Spleen (tissue), 11 donors: ENCODE results near the gene EVL. TPM values are rescaled to one million over a fixed set of nuclear protein-coding genes. Genes with fewer than 3 reads are reported as not detected.

Experiments used
- DNase-seq: peaks from one replicate; pipeline ENCODE4 v3.0.0-alpha.2; 2020
- H3K27ac ChIP-seq, 8 donors: fragments of 200-600 bp; sonication (generic) in 7 of 8; 1 replicate in 4 of 8; 2 replicates in 4 of 8; pipeline versions ENCODE4 v1.5.0 to v1.8.0; 2016 to 2021; ENCODE audit warnings: inconsistent platforms in 4 of 8, mild to moderate bottlenecking in 4 of 8, moderate library complexity in 1 of 8
- H3K27me3 ChIP-seq, 7 donors: fragments of 200-600 bp; sonication (generic) in 6 of 7; replicated peaks in 1 of 7; 1 replicate in 4 of 7; 2 replicates in 3 of 7; pipeline versions ENCODE4 v1.5.0 to v1.8.0; 2016 to 2021; ENCODE audit warnings: inconsistent platforms in 3 of 7, mild to moderate bottlenecking in 1 of 7
- H3K36me3 ChIP-seq, 6 donors: fragments of 200-600 bp; sonication (generic) in 5 of 6; 1 replicate in 4 of 6; 2 replicates in 2 of 6; pipeline versions ENCODE4 v1.5.0 to v1.8.0; 2016 to 2021; ENCODE audit warnings: inconsistent platforms in 2 of 6
- H3K4me1 ChIP-seq, 6 donors: fragments of 200-600 bp; sonication (generic) in 5 of 6; 1 replicate in 3 of 6; 2 replicates in 3 of 6; pipeline versions ENCODE4 v1.5.0 to v1.8.0; 2016 to 2021; ENCODE audit warnings: inconsistent platforms in 3 of 6
- H3K4me3 ChIP-seq, 8 donors: fragments of 200-600 bp; sonication (generic) in 7 of 8; 1 replicate in 4 of 8; 2 replicates in 4 of 8; pipeline versions ENCODE4 v1.5.0 to v1.8.0; 2016 to 2021; ENCODE audit warnings: inconsistent platforms in 4 of 8, mild to moderate bottlenecking in 4 of 8, moderate library complexity in 2 of 8
- H3K9me3 ChIP-seq, 8 donors: fragments of 200-600 bp; sonication (generic) in 7 of 8; 1 replicate in 4 of 8; 2 replicates in 4 of 8; pipeline versions ENCODE4 v1.5.0 to v1.8.0; 2016 to 2021; ENCODE audit warnings: inconsistent platforms in 4 of 8
- POLR2A ChIP-seq, 3 donors: fragments of 450-650 bp; IDR thresholded peaks; one replicate each; pipeline ENCODE4 v1.5.1; 2017; ENCODE audit warnings: antibody characterized with exemption in 3 of 3, mild to moderate bottlenecking in 1 of 3
- POLR2AphosphoS5 ChIP-seq, 3 donors: sonication (generic); formaldehyde crosslinking; IDR thresholded peaks; one replicate each; pipeline ENCODE4 v1.5.1; 2017; ENCODE audit warnings: antibody characterized with exemption in 3 of 3
- WGBS, 5 donors: extraction: QIAGEN DNeasy Blood & Tissue Kit in 3 of 5; methylation state at CpG; one replicate each; pipeline versions ENCODE4 v1.1.5 to v1.1.7; 2013 to 2018; 5-methylcytosine and 5-hydroxymethylcytosine counted together
- intact Hi-C: fragments of 100-400 bp; cut with DNase I; formaldehyde crosslinking; loops from one replicate; pipeline ENCODE4 v1.15.0; 2023; ENCODE audit warnings: low total_unique reads
- polyA plus RNA-seq, 3 donors: library from polyadenylated mRNA; stranded (reverse); fragments of 200-250 nt; gene quantifications; one replicate each; pipeline ENCODE4 v1.2.1, GENCODE V29; 2013
- total RNA-seq, 7 donors: library from RNA; depleted of rRNA in 3 of 7; stranded (reverse); fragments of >200 nt in 3 of 7; fragmentation: NEBNext Ultra II Directional in 4 of 7; extraction: Animal tissue kit (Norgen Biotek cat#: 25700) in 4 of 7; gene quantifications; one replicate each; pipeline versions ENCODE4 v1.1.0 to v1.2.1, GENCODE V29; 2016 to 2021
- TF ChIP-seq, protein P1 (sequence below), 11 experiments: fragments of 200-600 bp in 7 of 11; fragments of 450-650 bp in 4 of 11; sonication (generic) in 4 of 11; IDR thresholded peaks in 8 of 11; conservative IDR thresholded peaks in 3 of 11; 1 replicate in 7 of 11; 2 replicates in 4 of 11; pipeline versions ENCODE4 v1.4.0 to v1.8.0; 2016 to 2021; ENCODE audit warnings: antibody characterized with exemption in 11 of 11, inconsistent platforms in 4 of 11, mild to moderate bottlenecking in 1 of 11
- donor health status: healthy with polysubstance abuse.
- donor health status: DM: no; HTN: no; CAD: no; lungs with moderate emphysema.
- donor health status: DM: no; HTN: no; CAD: no.
- donor health status: Bipolar disorder and iron deficiency.
- donor health status: healthy.
- donor health status: DM: no; HTN: no; CAD: no.
- donor health status: DM: yes; HTN: yes; CAD: no.

The EVL gene
- total and polyA plus RNA-seq, 10 donors, result 169 to 336 (median 271) TPM

DNA sequence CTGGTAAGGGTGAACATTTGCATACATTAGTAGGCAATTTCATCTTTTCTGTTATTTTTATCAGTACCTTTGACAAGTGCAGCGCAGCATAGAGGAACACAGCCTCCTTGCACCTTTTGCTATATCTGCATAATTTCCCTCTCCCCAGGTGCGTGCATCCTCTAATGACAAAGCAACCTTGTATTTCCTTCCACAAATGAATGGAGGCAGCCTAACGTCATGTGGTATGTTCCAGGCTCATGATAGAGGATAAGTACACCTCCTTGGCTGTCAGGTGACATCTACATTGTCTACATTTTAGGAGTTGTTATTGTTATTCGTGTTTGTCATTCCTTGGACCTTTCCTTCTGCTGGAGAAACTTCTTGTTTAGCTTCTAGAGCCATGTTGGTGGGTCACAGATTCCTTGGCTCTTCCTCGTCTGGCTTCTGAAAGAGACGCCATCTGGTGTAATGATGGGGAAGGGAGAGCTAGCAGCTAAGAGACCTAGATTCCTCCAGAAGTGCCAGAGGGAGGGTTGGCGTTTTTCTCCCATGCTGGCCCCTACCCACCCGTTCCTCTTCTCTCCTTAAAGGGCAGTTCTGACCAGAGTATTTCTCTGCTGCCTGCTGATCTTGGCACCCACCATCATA is 37.0 kb downstream of the EVL start:
- peaks cover 45 to 100% (median 66%) of the 10 kb centered on the region in 6 donors for H3K4me1 ChIP-seq
- H3K27ac ChIP-seq, result peak overlapping the region in 7 of 8 donors; percentile 4 to 80 (median 70)
- H3K9me3 ChIP-seq, result no peaks in the 10 kb centered on the region
- TF ChIP-seq, protein P1, sequence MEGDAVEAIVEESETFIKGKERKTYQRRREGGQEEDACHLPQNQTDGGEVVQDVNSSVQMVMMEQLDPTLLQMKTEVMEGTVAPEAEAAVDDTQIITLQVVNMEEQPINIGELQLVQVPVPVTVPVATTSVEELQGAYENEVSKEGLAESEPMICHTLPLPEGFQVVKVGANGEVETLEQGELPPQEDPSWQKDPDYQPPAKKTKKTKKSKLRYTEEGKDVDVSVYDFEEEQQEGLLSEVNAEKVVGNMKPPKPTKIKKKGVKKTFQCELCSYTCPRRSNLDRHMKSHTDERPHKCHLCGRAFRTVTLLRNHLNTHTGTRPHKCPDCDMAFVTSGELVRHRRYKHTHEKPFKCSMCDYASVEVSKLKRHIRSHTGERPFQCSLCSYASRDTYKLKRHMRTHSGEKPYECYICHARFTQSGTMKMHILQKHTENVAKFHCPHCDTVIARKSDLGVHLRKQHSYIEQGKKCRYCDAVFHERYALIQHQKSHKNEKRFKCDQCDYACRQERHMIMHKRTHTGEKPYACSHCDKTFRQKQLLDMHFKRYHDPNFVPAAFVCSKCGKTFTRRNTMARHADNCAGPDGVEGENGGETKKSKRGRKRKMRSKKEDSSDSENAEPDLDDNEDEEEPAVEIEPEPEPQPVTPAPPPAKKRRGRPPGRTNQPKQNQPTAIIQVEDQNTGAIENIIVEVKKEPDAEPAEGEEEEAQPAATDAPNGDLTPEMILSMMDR (IDR thresholded peaks at IDR 0.05 in 8 of 11, conservative IDR thresholded peaks at IDR 0.05 in 3 of 11), result no peak
- TF ChIP-seq POLR2A (IDR thresholded peaks at IDR 0.05), result no peak
- TF ChIP-seq POLR2AphosphoS5 (IDR thresholded peaks at IDR 0.05), result no peak
- H3K27me3 ChIP-seq, result no peaks in the 10 kb centered on the region
- intact Hi-C loops, result loop anchor here (10.0 kb wide), 1 partner anchor 47 kb away; no protein-coding TSS in a partner anchor
- no peak for DNase-seq
- H3K4me3 ChIP-seq, result no peak overlapping the region
- 73 to 85% (median 79%) methylated on average over 8 of the region's 8 CpGs for whole genome bisulfite sequencing, 5 donors
- H3K36me3 ChIP-seq, result peaks cover 0 to 99% (median 35%) of the 10 kb centered on the region in 6 donors

GRCh38 chr14:100103250-100104005 is 38.2 kb downstream of the EVL start:
- Histone ChIP-seq H3K9me3 (no peaks in the 10 kb centered on the region), H3K36me3 (peaks cover 0 to 99% (median 24%) of the 10 kb centered on the region in 6 donors), H3K4me3 (peak overlapping the region in 1 of 8 donors; percentile 23), H3K27ac (peak overlapping the region; percentile 22 to 80 (median 64)), H3K27me3 (no peaks in the 10 kb centered on the region), H3K4me1 (peaks cover 51 to 100% (median 77%) of the 10 kb centered on the region in 6 donors)
- DNase-seq, result no peak
- intact Hi-C loops, result loop anchor here (10.0 kb wide), 1 partner anchor 49 kb away; no protein-coding TSS in a partner anchor
- TF ChIP-seq POLR2AphosphoS5 (IDR thresholded peaks at IDR 0.05) (no peak), POLR2A (IDR thresholded peaks at IDR 0.05) (no peak)
- TF ChIP-seq, protein P1 (IDR thresholded peaks at IDR 0.05 in 8 of 11, conservative IDR thresholded peaks at IDR 0.05 in 3 of 11), result no peak
- 69 to 82% (median 75%) methylated on average over 10 of the region's 10 CpGs for WGBS, 5 donors

DNA sequence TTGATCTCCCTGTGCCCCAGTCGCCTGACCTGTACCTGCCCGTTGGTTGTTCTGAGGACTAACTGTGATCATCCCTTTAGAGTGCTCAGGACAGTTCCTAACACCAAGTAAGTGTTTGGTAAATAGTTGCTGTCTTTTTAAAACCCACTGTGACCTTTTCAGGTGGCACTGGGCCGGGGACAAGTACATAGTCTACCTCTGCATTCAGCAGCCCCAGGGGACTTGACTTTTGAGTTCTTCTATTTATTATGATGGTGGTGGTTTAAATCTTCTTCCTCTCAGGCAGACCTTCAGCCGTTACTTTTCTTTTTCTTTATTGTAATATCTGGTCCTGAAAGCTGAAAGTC is 38.8 kb downstream of the EVL start:
- peak overlapping the region; percentile 6 to 80 (median 64) for H3K27ac ChIP-seq
- H3K9me3 ChIP-seq, result no peaks in the 10 kb centered on the region
- 48 to 72% (median 62%) methylated on average over 4 of the region's 4 CpGs for WGBS, 5 donors
- TF ChIP-seq, protein P1 (IDR thresholded peaks at IDR 0.05 in 8 of 11, conservative IDR thresholded peaks at IDR 0.05 in 3 of 11), result no peak
- no peak for TF ChIP-seq POLR2A (IDR thresholded peaks at IDR 0.05)
- no peak for TF ChIP-seq POLR2AphosphoS5 (IDR thresholded peaks at IDR 0.05)
- peaks cover 0 to 99% (median 23%) of the 10 kb centered on the region in 6 donors for H3K36me3 ChIP-seq
- H3K4me3 ChIP-seq, result peak overlapping the region in 1 of 8 donors; percentile 23
- intact Hi-C loops, result loop anchor here (10.0 kb wide), 1 partner anchor 49 kb away; no protein-coding TSS in a partner anchor
- no peak for DNase-seq
- no peaks in the 10 kb centered on the region for H3K27me3 ChIP-seq
- peaks cover 51 to 100% (median 79%) of the 10 kb centered on the region in 6 donors for H3K4me1 ChIP-seq
